Adipocyte (in vitro differentiated cells): ENCODE results near the gene PRKCE.

Experiments used
- DNase-seq: peaks from one replicate; pipeline ENCODE4 v3.0.0-alpha.2; 2015; ENCODE audit warnings: low read depth
- H3K27me3 ChIP-seq: replicated peaks from 2 replicates; pipeline ENCODE4 v1.7.0; 2013; ENCODE audit warnings: mild to moderate bottlenecking, low read length, moderate library complexity; ENCODE audit not compliant: control insufficient read depth, insufficient read depth
- H3K36me3 ChIP-seq: 2 replicates; pipeline ENCODE4 v1.7.0; 2013; ENCODE audit warnings: low read length, mild to moderate bottlenecking, moderate library complexity; ENCODE audit not compliant: control insufficient read depth, insufficient read depth, severe bottlenecking
- H3K4me1 ChIP-seq: 2 replicates; pipeline ENCODE4 v1.7.0; 2013; ENCODE audit warnings: mild to moderate bottlenecking, low read length, moderate library complexity; ENCODE audit not compliant: control insufficient read depth, insufficient read depth
- H3K4me3 ChIP-seq: 2 replicates; pipeline ENCODE4 v1.7.0; 2013; ENCODE audit warnings: mild to moderate bottlenecking, low read length, moderate library complexity
- H3K9ac ChIP-seq: 2 replicates; pipeline ENCODE4 v1.7.0; 2013; ENCODE audit warnings: mild to moderate bottlenecking, low read length, moderate library complexity
- H3K9me3 ChIP-seq: 2 replicates; pipeline ENCODE4 v1.7.0; 2013; ENCODE audit warnings: mild to moderate bottlenecking, low read length, moderate library complexity; ENCODE audit not compliant: control insufficient read depth

PRKCE gene

DNA sequence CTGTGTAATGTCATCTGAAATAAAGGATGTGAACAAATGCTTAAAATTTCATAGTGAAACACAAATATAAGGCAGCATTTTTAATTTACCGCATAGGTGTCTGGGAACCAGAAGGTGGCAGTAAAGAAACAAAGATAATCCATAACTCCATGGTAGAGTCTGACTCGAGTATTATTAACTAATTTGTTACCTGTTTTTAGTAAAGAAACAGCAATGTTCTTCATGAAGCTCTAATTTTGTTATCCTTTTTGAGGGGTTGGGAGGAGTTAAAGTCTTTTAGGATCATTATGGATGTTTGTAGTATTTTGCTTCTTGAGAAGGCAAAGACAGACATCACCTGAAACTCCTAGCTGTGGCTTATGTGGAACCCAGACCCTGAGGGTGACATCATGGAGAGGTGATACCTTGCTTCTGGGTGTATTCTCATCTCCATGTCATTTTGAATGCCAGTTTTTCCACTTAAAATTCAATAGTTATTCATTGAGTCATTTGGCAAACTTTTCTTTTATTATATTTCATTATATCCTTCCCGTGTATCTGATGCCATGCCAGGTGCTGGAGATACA is 359.5 kb downstream of the PRKCE start:
- DNase-seq: peak; percentile 85
- Histone ChIP-seq H3K9ac (no peak overlapping the region), H3K9me3 (no peaks in the 10 kb centered on the region), H3K36me3 (peaks cover 38% of the 10 kb centered on the region), H3K27me3 (no peaks in the 10 kb centered on the region), H3K4me3 (no peak overlapping the region), H3K4me1 (peaks cover 12% of the 10 kb centered on the region)

DNA sequence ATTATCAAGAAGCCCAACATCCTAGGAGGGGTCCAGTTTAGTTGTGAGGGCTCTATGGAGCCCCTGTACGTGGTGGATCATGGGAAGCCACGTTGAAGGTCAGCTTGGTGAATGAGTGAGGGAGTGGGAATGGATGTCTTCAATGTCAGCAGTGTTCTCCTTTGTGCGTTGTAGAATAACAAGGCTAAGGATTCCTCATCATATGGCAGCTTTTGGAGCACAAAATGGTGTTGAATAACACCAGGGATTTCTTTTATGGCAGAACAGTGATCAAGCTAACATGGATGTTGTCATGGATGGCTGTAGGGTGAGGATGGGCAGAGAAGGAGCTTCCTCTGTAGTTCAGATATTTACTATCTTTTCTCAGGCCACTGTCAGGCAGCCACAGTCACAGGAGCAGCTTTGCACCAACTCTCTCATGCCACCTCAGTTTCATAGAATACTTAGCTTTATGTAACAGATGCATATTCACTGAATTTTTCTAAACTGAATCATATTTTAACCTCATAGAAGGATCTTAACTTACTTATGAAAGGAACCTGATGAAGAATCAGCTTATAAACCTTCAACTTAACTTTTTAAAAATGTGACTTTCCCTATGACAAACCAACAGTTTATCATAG is 361.3 kb downstream of the PRKCE start:
- H3K4me1 ChIP-seq: peaks cover 13% of the 10 kb centered on the region
- H3K27me3 ChIP-seq: no peaks in the 10 kb centered on the region
- peaks cover 26% of the 10 kb centered on the region for H3K36me3 ChIP-seq
- peak; percentile 29 for DNase-seq
- no peak overlapping the region for H3K9ac ChIP-seq
- no peak overlapping the region for H3K4me3 ChIP-seq
- H3K9me3 ChIP-seq: no peaks in the 10 kb centered on the region

GRCh38 chr2:46013726-46014125 is 362.3 kb downstream of the PRKCE start:
- Histone ChIP-seq H3K36me3 (peaks cover 21% of the 10 kb centered on the region), H3K9ac (no peak overlapping the region), H3K4me3 (no peak overlapping the region), H3K27me3 (no peaks in the 10 kb centered on the region), H3K9me3 (no peaks in the 10 kb centered on the region), H3K4me1 (peaks cover 13% of the 10 kb centered on the region)
- no peak for DNase-seq

- no peak overlapping the region for H3K9ac ChIP-seq
- H3K9me3 ChIP-seq: no peaks in the 10 kb centered on the region
- H3K4me1 ChIP-seq: peaks cover 13% of the 10 kb centered on the region
- peak; percentile 31 for DNase-seq
- H3K27me3 ChIP-seq: no peaks in the 10 kb centered on the region
- H3K4me3 ChIP-seq: no peak overlapping the region
- peaks cover 21% of the 10 kb centered on the region for H3K36me3 ChIP-seq
Observed at GRCh38 chr2:46014911-46015654, 363.6 kb downstream of the PRKCE start.

DNA sequence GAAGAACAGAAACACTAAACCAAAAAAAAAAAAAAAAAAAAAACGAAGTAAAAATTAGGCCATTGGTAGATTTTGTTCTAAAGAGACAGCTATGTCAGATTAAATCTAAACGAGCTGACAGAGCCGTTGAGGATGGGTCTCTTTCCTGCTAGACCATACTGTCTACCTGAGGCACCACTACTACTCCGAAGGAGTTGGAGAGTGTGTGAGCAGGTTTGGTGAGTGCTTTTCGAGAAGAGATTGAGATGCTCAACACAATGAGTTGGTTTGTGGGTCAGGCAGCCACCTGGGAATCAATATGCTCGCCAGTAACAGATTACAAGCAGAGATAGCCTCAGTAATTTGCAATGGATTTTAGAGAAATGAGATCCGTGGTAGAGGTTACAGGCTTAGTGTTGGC is 364.2 kb downstream of the PRKCE start:
- no peaks in the 10 kb centered on the region for H3K27me3 ChIP-seq
- no peak overlapping the region for H3K4me3 ChIP-seq
- peaks cover 13% of the 10 kb centered on the region for H3K4me1 ChIP-seq
- peaks cover 21% of the 10 kb centered on the region for H3K36me3 ChIP-seq
- H3K9me3 ChIP-seq: no peaks in the 10 kb centered on the region
- DNase-seq: no peak
- no peak overlapping the region for H3K9ac ChIP-seq

DNA sequence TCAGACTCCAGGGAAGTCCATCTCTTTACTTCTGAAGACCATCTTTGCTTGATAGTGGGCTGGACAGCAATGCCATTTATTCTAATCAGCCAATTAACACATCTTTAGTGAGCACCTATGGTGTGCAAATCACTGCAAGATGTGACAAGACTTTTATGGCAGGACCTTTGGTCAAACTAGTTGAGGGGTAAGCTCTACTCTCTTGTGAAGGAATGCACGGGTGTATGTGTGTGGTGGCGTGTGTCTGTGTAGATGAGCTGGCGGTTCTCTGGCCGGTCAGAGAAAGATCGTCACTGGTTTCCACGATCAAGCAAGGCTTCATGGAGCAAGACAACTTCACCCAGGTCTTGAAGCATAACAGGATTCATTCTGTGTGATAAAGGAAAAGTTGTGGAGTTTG is 364.6 kb downstream of the PRKCE start:
- DNase-seq: no peak
- H3K27me3 ChIP-seq: no peaks in the 10 kb centered on the region
- peaks cover 13% of the 10 kb centered on the region for H3K4me1 ChIP-seq
- H3K4me3 ChIP-seq: no peak overlapping the region
- no peaks in the 10 kb centered on the region for H3K9me3 ChIP-seq
- peaks cover 21% of the 10 kb centered on the region for H3K36me3 ChIP-seq
- no peak overlapping the region for H3K9ac ChIP-seq

- peaks cover 16% of the 10 kb centered on the region for H3K4me1 ChIP-seq
- DNase-seq: no peak
- no peaks in the 10 kb centered on the region for H3K27me3 ChIP-seq
- no peak overlapping the region for H3K9ac ChIP-seq
- no peaks in the 10 kb centered on the region for H3K9me3 ChIP-seq
- peaks cover under 1% of the 10 kb centered on the region for H3K36me3 ChIP-seq
- no peak overlapping the region for H3K4me3 ChIP-seq
Observed at GRCh38 chr2:46018773-46019591, 367.5 kb downstream of the PRKCE start.

- no peak overlapping the region for H3K4me3 ChIP-seq
- DNase-seq: no peak
- peaks cover 4% of the 10 kb centered on the region for H3K36me3 ChIP-seq
Observed at GRCh38 chr2:46020416-46020815, 368.9 kb downstream of the PRKCE start.

GRCh38 chr2:46023165-46023854 is 371.8 kb downstream of the PRKCE start:
- Histone ChIP-seq H3K27me3 (no peaks in the 10 kb centered on the region), H3K36me3 (peaks cover 4% of the 10 kb centered on the region), H3K4me3 (no peak overlapping the region), H3K4me1 (peaks cover 3% of the 10 kb centered on the region), H3K9ac (no peak overlapping the region), H3K9me3 (no peaks in the 10 kb centered on the region)
- no peak for DNase-seq

More at GRCh38 chr2:46020416-46020815, 368.9 kb downstream of the PRKCE start:
- H3K9me3 ChIP-seq: no peaks in the 10 kb centered on the region
- H3K4me1 ChIP-seq: peaks cover 10% of the 10 kb centered on the region
- no peak overlapping the region for H3K9ac ChIP-seq
- H3K27me3 ChIP-seq: no peaks in the 10 kb centered on the region

DNA sequence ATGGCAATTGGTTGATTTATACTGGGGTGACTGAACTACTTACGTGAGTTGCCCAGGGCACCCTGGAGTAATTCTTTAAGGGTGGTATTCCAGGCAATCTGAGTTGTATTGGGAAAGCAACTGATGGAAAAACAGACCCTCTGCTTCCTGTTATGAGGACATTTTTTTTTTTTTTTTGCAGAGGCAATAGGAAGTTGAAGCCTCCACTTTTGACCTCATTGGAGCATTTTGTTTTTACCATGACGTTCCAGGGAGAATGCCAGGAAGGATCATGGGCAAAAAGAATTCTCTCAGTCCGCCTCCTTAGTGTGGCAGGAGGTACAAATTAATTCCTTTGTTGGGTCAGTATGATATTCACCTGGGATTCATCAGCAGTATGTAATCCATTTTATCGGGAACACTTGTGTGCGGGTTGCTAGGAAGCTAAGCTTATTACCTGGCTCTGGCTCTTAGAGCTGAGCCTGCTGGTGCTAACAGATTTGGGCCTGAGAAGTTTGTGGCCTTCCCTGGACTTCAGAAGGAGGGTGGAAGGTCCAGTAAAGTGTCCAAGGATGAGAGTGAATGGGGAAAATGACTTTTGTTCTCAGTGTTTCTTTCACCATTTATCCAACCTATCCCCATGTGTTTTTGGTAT is 372.8 kb downstream of the PRKCE start:
- DNase-seq: no peak
- Histone ChIP-seq H3K4me3 (no peak overlapping the region), H3K4me1 (peaks cover 3% of the 10 kb centered on the region), H3K27me3 (no peaks in the 10 kb centered on the region), H3K36me3 (peaks cover 4% of the 10 kb centered on the region), H3K9me3 (no peaks in the 10 kb centered on the region), H3K9ac (no peak overlapping the region)
